NCI-H226 (cell line): ENCODE results near the gene FKBP8.

Experiments used
- DNase-seq: peaks from one replicate; pipeline ENCODE4 v3.0.0-alpha.2; 2015

Gene FKBP8

GRCh38 chr19:18501351-18501750 lies 42.0 kb downstream of the FKBP8 start:
- DNase-seq = no peak

- no peak for DNase-seq
Measured at GRCh38 chr19:18500799-18501198, 42.6 kb downstream of the FKBP8 start.

GRCh38 chr19:18500376-18500775 lies 43.0 kb downstream of the FKBP8 start:
- DNase-seq = no peak

GRCh38 chr19:18499055-18499775 lies 44.2 kb downstream of the FKBP8 start:
- no peak for DNase-seq

GRCh38 chr19:18496980-18497256 lies 46.5 kb downstream of the FKBP8 start:
- DNase-seq = no peak

- peak; percentile 67 for DNase-seq
Measured at GRCh38 chr19:18496167-18496979, 47.0 kb downstream of the FKBP8 start.

- DNase-seq = no peak
Measured at GRCh38 chr19:18495204-18495911, 48.0 kb downstream of the FKBP8 start.

- DNase-seq = no peak
Measured at GRCh38 chr19:18494267-18494607, 49.1 kb downstream of the FKBP8 start.

- no peak for DNase-seq
Measured at GRCh38 chr19:18493440-18494266, 49.7 kb downstream of the FKBP8 start.

- no peak for DNase-seq
Measured at GRCh38 chr19:18491995-18492953, 51.1 kb downstream of the FKBP8 start.

- DNase-seq = no peak
Measured at GRCh38 chr19:18490728-18491127, 52.6 kb downstream of the FKBP8 start.

- no peak for DNase-seq
Measured at GRCh38 chr19:18489627-18490184, 53.7 kb downstream of the FKBP8 start.

- DNase-seq = no peak
Measured at GRCh38 chr19:18488838-18489626, 54.3 kb downstream of the FKBP8 start.

- DNase-seq = no peak
Measured at GRCh38 chr19:18488403-18488723, 55.0 kb downstream of the FKBP8 start.

- DNase-seq = no peak
Measured at GRCh38 chr19:18487576-18488402, 55.6 kb downstream of the FKBP8 start.

GRCh38 chr19:18486746-18487145 lies 56.6 kb downstream of the FKBP8 start:
- no peak for DNase-seq

- DNase-seq = no peak
Measured at GRCh38 chr19:18484992-18485391, 58.4 kb downstream of the FKBP8 start.

GRCh38 chr19:18483119-18483890 lies 60.1 kb downstream of the FKBP8 start:
- no peak for DNase-seq
